NCI-H187 treated with DMSO at 0.1 percent for 48 hours (cell line): ENCODE data around the gene CA5B.
"Not testable (repeated sequence)": the region's sequence is repeated elsewhere in the genome, so short reads cannot be mapped to it uniquely, and the experiment has no call there.

Experiments used
- DNase-seq: peaks from one replicate; lab custom pipeline; 2025; lab: John Stamatoyannopoulos, UW

CA5B gene

DNA sequence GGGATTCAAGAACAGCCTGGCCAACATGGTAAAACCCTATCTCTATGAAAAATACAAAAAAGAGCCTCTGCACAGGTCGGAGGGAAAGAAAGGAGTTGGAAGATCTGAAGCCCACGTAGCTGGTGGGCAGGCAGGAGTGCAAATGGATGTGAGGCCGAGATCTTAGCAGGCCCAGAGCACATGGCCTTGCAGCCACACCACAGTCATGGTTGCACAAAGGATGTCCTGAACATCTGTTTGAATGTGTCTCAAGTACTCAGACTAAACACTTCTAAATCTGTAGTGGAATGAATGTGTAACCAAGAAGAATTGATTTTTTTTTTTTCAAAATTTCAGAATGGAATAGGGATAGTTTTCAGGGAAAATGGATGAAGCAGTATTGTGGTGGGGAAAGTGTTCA is 10.8 kb downstream of the CA5B start:
- no peak for DNase-seq

DNA sequence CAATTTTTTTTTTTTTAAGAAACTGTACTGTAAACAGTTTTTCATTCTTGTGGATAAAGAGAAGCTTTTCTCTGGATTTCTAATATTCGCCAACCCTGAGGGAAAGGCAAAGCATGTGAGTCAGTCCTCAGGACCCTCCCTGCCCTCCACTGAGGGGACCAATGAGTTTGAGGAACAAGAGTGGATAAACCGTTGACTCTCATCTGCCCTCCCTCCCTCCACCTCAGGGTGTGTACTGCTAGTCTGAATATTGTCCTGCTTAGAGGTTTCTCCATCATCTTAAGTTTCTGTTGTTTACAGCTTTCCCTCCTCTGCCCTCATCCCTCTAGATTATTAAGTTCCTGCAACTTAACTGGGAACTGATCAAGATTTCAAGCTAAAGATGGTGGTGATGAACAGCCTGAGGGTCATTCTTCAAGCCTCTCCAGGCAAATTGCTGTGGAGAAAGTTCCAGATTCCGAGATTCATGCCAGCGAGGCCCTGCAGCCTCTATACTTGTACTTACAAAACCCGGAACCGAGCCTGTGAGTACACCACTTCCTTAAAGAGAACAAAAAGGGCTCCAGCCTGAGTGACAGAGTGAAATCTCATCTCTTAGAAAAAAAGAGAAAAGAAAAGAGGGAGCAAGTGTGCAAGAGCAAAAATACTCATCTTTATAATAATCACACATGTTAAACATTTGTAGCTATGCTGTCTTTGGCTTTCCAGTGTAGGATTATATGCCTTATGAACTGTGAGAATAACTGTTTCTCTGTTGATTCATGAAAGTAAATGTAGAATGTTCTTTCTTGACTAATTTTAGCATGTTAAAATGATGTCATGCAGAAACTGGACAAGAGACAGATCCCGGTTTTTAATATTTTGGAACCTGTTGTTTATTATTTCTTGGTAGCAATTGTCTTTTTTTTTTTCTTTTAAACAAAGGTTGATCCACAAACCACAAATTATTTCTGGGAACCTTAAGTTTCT is 11.9 kb downstream of the CA5B start:
- no peak for DNase-seq

GRCh38 chrX:15750611-15751154 is 12.6 kb downstream of the CA5B start:
- no peak for DNase-seq

GRCh38 chrX:15751155-15751819 is 13.2 kb downstream of the CA5B start:
- DNase-seq = no peak

- no peak for DNase-seq
These were observed 17.0 kb downstream of the CA5B start for GRCh38 chrX:15755091-15755490.

GRCh38 chrX:15758140-15758539 is 20.1 kb downstream of the CA5B start:
- DNase-seq = no peak

DNA sequence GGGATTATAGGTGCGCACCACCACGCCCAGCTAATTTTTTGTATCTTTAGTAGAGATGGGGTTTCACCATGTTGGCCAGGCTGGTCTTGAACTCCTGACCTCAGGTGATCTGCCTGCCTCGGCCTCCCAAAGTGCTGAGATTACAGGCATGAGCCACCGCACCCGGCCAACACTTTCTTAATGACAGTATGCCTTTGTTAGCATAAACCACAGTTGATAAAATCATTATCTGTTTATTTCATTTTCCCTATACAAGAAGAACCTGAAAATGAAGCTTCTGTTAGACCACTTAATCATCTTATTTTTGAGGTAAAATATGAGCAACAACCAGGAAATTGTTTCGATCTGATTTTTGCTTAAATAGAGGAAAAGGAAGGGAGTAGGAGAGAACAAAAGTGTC is 21.8 kb downstream of the CA5B start:
- DNase-seq = not testable (repeated sequence)

DNA sequence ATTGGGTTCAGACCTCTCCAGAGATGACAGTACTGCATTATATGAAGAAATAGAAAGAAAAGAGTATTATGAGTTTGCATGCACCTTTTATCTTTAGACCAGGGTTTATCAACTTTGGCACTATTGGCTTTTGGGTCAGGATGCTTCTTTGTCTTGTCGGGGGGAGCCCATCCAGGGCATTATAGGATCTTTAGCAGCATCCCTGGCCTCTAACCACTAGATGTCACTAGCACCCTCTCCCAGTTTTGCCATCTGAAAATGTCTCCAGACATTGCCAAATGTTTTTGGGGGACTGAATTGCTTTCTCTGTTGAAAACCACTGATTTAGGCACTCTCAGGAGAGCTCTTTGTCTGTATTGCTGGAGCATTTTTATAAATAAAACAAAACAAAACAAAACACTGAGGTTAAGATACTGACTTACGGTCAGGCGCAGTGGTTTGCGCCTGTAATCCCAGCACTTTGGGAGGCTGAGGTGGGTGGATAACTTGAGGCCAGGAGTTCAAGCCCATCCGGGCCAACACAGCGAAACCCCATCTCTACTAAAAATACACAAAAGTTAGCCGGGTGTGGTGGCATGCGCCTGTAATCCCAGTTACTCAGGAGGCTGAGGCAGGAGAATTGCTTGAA is 23.6 kb downstream of the CA5B start:
- no peak for DNase-seq

GRCh38 chrX:15769300-15769954 is 31.4 kb downstream of the CA5B start:
- DNase-seq = no peak

DNA sequence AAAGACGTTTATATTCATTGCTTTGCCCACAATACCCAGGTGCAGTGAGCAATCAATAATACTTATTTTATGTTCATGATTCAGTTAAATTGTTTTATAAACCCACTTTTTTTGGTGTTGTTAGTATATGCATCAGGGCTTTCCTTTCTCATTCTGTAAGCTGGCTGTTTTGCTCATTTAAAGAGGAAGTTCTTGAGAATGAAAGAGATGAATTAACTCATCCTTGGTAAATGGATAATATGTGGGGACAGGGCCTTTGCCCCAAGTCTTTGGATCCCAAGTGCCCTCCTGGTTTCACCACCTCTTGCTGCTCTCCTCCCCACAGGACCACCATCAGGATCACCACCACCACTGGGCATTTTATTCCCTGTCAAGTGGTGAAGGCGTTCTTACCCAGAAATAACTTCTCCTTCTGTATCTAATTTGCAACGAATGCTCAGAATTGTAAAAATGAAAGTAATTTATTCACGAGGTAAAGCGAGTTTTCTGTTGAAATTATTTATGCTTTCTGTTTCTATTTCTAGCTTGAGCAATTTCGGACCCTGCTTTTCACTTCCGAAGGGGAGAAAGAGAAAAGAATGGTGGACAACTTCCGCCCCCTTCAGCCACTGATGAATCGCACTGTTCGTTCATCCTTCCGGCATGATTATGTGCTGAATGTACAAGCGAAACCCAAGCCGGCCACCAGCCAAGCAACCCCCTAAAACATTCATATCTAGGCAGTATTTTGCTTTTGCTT is 44.1 kb downstream of the CA5B start:
- no peak for DNase-seq

DNA sequence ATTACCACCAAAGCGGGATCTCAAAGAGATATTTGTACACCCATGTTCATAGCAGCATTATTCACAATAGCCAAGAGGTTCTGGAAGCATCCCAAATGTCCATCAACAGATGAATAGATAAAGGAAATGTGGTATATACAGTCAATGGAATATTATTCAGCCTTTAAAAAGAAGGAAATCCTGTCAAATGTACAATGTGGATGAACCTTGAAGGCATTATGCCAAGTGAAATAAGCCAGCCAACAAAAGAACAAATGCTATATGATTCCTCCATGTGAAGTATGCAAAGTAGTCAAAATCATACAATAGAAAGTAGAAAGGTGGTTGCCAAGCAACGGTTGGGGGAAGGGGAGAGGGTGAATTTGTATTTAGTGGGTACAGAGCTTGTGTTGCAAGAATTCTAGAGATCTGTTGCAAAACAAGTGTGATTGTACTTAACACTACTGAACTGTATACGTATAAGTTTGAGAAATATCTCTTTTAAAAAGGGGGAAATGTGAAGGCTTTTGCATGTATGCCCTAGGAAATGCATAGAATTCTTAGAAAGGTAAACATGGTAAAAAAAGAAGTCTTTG is 47.2 kb downstream of the CA5B start:
- no peak for DNase-seq

DNA sequence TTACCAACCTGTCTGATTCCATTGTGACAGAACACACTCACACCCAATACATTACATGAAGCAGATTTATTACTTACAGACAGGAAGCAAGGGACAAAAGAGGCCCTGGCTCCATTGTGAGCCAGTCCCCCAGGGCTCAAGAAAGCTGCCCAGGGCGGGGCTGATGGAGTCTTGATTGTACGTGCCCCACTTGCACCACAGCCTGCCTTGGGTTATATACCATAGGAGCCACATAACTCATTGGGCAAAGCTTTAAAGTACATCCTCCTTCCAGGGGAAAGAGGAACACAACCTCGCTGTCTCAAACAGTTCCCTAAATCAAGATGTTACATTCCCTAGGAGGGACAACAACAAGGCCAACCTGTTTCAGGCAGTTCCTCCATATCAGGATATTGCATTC is 48.8 kb downstream of the CA5B start:
- DNase-seq = no peak

GRCh38 chrX:15789979-15790768 is 52.1 kb downstream of the CA5B start, which contains the start of gene ZRSR2:
Gene ZRSR2 (plus strand): TSS chrX:15790484. CDS start chrX:15790496, 12 bp downstream.
- peak; percentile 23 for DNase-seq

DNA sequence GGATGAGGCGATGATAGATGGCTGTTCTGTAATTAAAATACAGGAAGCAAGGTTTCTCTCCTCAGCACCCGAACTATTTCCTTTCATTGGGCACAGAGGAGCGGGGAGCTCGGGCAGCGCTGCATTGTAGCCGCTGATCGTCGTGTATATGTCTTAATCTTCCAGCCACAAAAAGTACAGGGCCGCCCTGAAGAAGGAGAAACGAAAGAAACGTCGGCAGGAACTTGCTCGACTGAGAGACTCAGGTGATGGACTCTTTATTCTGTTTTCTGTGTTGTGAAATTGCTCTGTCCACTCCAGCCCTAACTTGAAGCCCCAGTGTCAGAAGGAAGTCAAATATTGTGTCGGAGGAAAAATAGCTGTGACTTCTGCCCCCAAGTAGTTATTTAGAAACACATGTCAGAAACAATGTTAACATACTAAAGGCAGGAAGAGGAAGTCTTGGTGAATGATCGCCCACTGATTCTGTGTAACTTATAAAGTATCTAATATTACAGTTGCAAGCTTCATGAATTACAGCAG is 52.8 kb downstream of the CA5B start:
- no peak for DNase-seq

- no peak for DNase-seq
These were observed 59.6 kb downstream of the CA5B start for GRCh38 chrX:15797707-15798106.

- DNase-seq = no peak
These were observed 66.5 kb downstream of the CA5B start for GRCh38 chrX:15804563-15804962.

- DNase-seq = no peak
These were observed 70.2 kb downstream of the CA5B start for GRCh38 chrX:15808254-15808653.

GRCh38 chrX:15812192-15812938 is 74.3 kb downstream of the CA5B start:
- DNase-seq = no peak

DNA sequence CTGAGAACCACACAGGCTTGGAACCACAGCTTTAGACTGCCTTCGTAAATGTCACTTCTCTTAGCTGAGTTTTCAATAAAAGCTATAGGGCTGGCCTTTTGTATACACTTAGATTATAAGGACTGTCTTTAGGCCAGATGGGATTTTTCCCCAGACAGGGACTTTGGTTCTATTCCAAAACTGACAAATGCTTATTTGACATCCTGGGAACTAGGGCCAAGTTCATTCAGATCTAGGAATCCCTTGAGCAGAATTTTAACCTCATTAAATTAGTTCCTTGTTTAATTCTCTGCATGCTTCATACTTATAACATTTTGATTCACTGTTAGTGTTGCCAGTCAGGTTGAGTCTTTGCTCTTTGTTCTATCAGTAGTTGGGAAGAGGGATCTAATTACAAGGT is 75.3 kb downstream of the CA5B start:
- no peak for DNase-seq
